PFSK-1 (cell line): Measurements from ENCODE around the gene BAHD1.

ENCODE experiments used
- FOXP2 ChIP-seq: optimal IDR thresholded peaks from 2 replicates; pipeline ENCODE3; 2011; ENCODE audit warnings: borderline replicate concordance, control low read depth, inconsistent platforms; ENCODE audit not compliant: insufficient read depth; ENCODE audit errors: extremely low read length, extremely low read depth
- POLR2AphosphoS5 ChIP-seq: IDR thresholded peaks from 2 replicates; pipeline ENCODE4 v1.6.1; 2012; ENCODE audit warnings: low read depth, mild to moderate bottlenecking, control low read depth, low read length, moderate library complexity
- REST ChIP-seq, 2 experiments: IDR thresholded peaks; 2 replicates each; pipeline versions ENCODE4 v1.6.1 to v1.8.0; 2011 to 2012; ENCODE audit warnings: low read depth in 2 of 2, low read length in 2 of 2, control low read depth in 1 of 2, inconsistent platforms in 1 of 2, mild to moderate bottlenecking in 1 of 2, moderate library complexity in 1 of 2; ENCODE audit not compliant: insufficient read depth in 1 of 2
- SIN3A ChIP-seq: IDR thresholded peaks from 2 replicates; pipeline ENCODE4 v1.6.1; 2012; ENCODE audit warnings: mild to moderate bottlenecking, low read length, moderate library complexity, borderline replicate concordance; ENCODE audit not compliant: insufficient read depth
- TAF1 ChIP-seq: IDR thresholded peaks from 2 replicates; pipeline ENCODE4 v1.6.1; 2012; ENCODE audit warnings: low read length, control low read depth, borderline replicate concordance; ENCODE audit not compliant: insufficient read depth

Gene BAHD1

GRCh38 chr15:40479024-40479423, 38.3 kb downstream of the BAHD1 start:
- TF ChIP-seq TAF1: no peak
- no peak for TF ChIP-seq REST (IDR thresholded peaks at IDR 0.05; ENCODE audit: insufficient read depth in 1 of 2, low read depth in 2 of 2, low read length in 2 of 2)
- TF ChIP-seq FOXP2: no peak
- no peak for TF ChIP-seq SIN3A
- TF ChIP-seq POLR2AphosphoS5: no peak

- no peak for TF ChIP-seq TAF1
- no peak for TF ChIP-seq REST (IDR thresholded peaks at IDR 0.05; ENCODE audit: insufficient read depth in 1 of 2, low read depth in 2 of 2, low read length in 2 of 2)
- TF ChIP-seq SIN3A: no peak
- TF ChIP-seq FOXP2: no peak
- TF ChIP-seq POLR2AphosphoS5: no peak
These were observed 40.8 kb downstream of the BAHD1 start for GRCh38 chr15:40481341-40482074.

- no peak for TF ChIP-seq REST (IDR thresholded peaks at IDR 0.05; ENCODE audit: insufficient read depth in 1 of 2, low read depth in 2 of 2, low read length in 2 of 2)
- no peak for TF ChIP-seq FOXP2
- TF ChIP-seq TAF1: no peak
- no peak for TF ChIP-seq SIN3A
- no peak for TF ChIP-seq POLR2AphosphoS5
These were observed 43.2 kb downstream of the BAHD1 start for GRCh38 chr15:40483919-40484318.

GRCh38 chr15:40486066-40486770, 45.5 kb downstream of the BAHD1 start:
- TF ChIP-seq POLR2AphosphoS5 (no peak), SIN3A (no peak), FOXP2 (no peak), TAF1 (no peak), REST (IDR thresholded peaks at IDR 0.05; ENCODE audit: insufficient read depth in 1 of 2, low read depth in 2 of 2, low read length in 2 of 2) (no peak)
